Breast epithelium (tissue), 4 donors: ENCODE results near the gene TPSB2. TPM values are rescaled to one million over a fixed set of nuclear protein-coding genes. Genes with fewer than 3 reads are reported as not detected.

Experiments used
- DNase-seq, 2 donors: peaks; one replicate each; pipeline ENCODE4 v3.0.0-alpha.2; 2019; ENCODE audit warnings: low spot score in 2 of 2
- H3K27ac ChIP-seq, 2 donors: fragments of 200-600 bp; sonication (generic) in 1 of 2; one replicate each; pipeline ENCODE4 v1.5.1; 2016 to 2019; ENCODE audit warnings: mild to moderate bottlenecking in 1 of 2
- H3K27me3 ChIP-seq, 2 donors: fragments of 200-600 bp; sonication (generic) in 1 of 2; one replicate each; pipeline versions ENCODE4 v1.5.1 to v1.6.0; 2017 to 2019; ENCODE audit warnings: control low read depth in 1 of 2, mild to moderate bottlenecking in 1 of 2
- H3K36me3 ChIP-seq: fragments of 200-600 bp; one replicate; pipeline ENCODE4 v1.5.1; 2019
- H3K4me1 ChIP-seq, 2 donors: fragments of 200-600 bp; sonication (generic); one replicate each; pipeline ENCODE4 v1.5.1; 2016 to 2019; ENCODE audit warnings: control low read depth in 1 of 2
- H3K4me3 ChIP-seq, 3 donors: fragments of 200-600 bp; sonication (generic); 1 replicate in 2 of 3; 2 replicates in 1 of 3; pipeline ENCODE4 v1.5.1; 2016 to 2019; ENCODE audit warnings: mild to moderate bottlenecking in 3 of 3, moderate library complexity in 2 of 3
- H3K9me3 ChIP-seq, 2 donors: fragments of 200-600 bp; sonication (generic) in 1 of 2; one replicate each; pipeline ENCODE4 v1.5.1; 2016 to 2019; ENCODE audit warnings: control low read depth in 1 of 2
- POLR2A ChIP-seq: fragments of 450-650 bp; IDR thresholded peaks from one replicate; pipeline ENCODE4 v1.6.1; 2016; ENCODE audit warnings: antibody characterized with exemption, mild to moderate bottlenecking, moderate library complexity
- POLR2AphosphoS5 ChIP-seq, 3 donors: sonication (generic); formaldehyde crosslinking; IDR thresholded peaks; one replicate each; pipeline ENCODE4 v1.6.1; 2017; ENCODE audit warnings: antibody characterized with exemption in 3 of 3
- intact Hi-C: fragments of 100-400 bp; cut with DNase I; formaldehyde crosslinking; loops from one replicate; pipeline ENCODE4 v1.15.1; 2023; ENCODE audit warnings: low total_unique reads
- total RNA-seq, 3 donors: library from RNA; depleted of rRNA; stranded (reverse); fragments of >200 nt; gene quantifications; one replicate each; pipeline ENCODE4 v1.1.0, GENCODE V29; 2016
- TF ChIP-seq, protein P1 (sequence below), 3 donors: fragments of 450-650 bp; IDR thresholded peaks; one replicate each; pipeline ENCODE4 v1.5.1; 2016 to 2017; ENCODE audit warnings: antibody characterized with exemption in 3 of 3, mild to moderate bottlenecking in 3 of 3, moderate library complexity in 3 of 3

Gene TPSB2
- total RNA-seq, 3 donors from 2014 or later, result 5.6 to 195 (median 22.4) TPM

DNA sequence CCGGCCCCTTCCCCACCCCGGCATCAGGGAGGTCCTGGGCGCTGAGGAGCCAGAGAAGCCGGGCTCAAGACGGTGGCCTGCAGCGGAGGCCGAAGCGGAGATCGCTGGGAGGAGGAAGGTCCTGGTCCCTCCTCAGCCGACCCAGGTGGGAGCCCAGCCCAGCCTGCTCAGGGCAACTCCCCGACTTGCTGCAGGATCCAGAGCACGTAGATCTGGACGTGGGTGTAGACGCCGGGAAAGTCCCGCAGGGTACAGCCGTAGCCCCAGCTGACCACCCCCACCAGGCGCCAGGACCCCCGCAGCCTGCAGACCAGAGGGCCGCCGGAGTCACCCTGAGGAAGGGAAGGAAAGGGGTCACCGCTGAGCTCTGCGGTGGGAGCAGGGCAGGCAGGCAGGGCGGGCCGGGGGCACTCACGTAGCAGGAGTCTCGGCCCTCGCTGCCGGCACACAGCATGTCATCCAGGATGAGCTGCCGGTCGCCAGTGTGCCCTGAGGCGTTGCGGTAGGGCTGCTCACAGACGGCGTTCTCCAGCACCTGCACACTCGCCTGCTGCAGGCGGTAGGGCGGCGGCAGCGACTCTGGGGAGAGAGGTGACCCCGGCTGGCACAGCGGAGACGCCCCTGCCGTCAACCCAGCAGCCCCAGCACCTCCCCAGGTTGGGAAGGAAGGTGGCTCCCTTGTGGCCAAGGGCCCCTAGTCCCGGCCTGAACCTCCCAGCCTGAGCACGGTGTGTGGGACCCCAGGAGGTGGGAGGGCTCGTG lies 31.3 kb upstream of the TPSB2 start:
- no peak overlapping the region for H3K4me3 ChIP-seq
- DNase-seq, result no peak
- peaks cover 0 to 8% of the 10 kb centered on the region in 2 donors for H3K4me1 ChIP-seq
- no peak for TF ChIP-seq POLR2A
- TF ChIP-seq, protein P1, sequence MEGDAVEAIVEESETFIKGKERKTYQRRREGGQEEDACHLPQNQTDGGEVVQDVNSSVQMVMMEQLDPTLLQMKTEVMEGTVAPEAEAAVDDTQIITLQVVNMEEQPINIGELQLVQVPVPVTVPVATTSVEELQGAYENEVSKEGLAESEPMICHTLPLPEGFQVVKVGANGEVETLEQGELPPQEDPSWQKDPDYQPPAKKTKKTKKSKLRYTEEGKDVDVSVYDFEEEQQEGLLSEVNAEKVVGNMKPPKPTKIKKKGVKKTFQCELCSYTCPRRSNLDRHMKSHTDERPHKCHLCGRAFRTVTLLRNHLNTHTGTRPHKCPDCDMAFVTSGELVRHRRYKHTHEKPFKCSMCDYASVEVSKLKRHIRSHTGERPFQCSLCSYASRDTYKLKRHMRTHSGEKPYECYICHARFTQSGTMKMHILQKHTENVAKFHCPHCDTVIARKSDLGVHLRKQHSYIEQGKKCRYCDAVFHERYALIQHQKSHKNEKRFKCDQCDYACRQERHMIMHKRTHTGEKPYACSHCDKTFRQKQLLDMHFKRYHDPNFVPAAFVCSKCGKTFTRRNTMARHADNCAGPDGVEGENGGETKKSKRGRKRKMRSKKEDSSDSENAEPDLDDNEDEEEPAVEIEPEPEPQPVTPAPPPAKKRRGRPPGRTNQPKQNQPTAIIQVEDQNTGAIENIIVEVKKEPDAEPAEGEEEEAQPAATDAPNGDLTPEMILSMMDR (IDR thresholded peaks at IDR 0.05), result no peak
- no peak for TF ChIP-seq POLR2AphosphoS5 (IDR thresholded peaks at IDR 0.05)
- no peak overlapping the region for H3K27ac ChIP-seq
- intact Hi-C loops, result no loop called here
- H3K36me3 ChIP-seq, result no peaks in the 10 kb centered on the region
- peaks cover 0 to 81% of the 10 kb centered on the region in 2 donors for H3K27me3 ChIP-seq
- no peaks in the 10 kb centered on the region for H3K9me3 ChIP-seq

DNA sequence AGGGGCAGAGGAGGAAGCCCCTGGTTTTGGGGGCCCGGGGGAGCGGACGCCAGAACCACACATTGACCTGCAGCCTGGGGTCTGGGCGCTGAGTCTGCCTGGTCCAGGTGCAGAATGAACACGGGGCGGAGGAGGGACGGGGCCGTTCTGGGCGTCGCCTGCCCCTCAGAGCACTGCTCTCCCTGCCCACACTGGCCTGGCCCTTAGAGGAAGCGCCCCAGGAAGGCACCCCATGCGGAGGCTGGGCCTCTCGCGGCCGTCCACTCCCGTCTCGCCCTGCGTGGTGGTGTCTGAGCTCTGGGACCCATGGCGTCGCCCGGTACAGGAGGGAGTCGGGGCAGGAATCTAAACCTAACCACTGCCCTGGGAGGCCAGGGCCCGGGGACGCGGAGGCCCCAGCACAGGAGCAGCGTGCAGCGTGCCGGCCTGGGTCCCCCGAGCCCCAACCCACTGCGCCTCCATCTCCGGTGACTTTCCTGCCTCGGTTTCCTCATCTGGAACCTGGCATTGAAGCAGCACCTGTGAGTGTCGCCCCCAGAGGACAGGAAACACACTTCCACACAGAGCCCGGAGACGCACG lies 30.2 kb upstream of the TPSB2 start:
- H3K9me3 ChIP-seq, result no peaks in the 10 kb centered on the region
- H3K4me1 ChIP-seq, result peaks cover 0 to 8% of the 10 kb centered on the region in 2 donors
- no peak overlapping the region for H3K27ac ChIP-seq
- no peak for DNase-seq
- intact Hi-C loops, result no loop called here
- H3K4me3 ChIP-seq, result no peak overlapping the region
- peaks cover 0 to 78% of the 10 kb centered on the region in 2 donors for H3K27me3 ChIP-seq
- TF ChIP-seq, protein P1 (IDR thresholded peaks at IDR 0.05), result no peak
- no peak for TF ChIP-seq POLR2A
- no peak for TF ChIP-seq POLR2AphosphoS5 (IDR thresholded peaks at IDR 0.05)
- H3K36me3 ChIP-seq, result no peaks in the 10 kb centered on the region

DNA sequence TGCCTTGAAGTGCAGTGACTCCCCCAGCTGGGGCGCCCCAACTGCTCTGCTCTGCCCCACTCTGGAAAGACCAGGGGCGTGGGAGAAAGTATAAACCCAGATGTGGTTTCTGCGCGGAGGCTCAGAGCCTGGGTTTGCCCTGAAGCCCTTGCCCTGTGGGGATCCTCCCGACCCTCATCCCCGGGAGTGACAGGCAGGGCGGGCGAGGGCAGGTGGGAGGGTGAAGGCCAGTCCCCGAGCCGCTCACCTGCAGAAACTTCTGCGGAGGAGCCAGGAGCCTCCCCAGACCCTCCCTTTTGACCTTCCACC lies 29.7 kb upstream of the TPSB2 start:
- Histone ChIP-seq H3K4me1 (peaks cover 0 to 8% of the 10 kb centered on the region in 2 donors), H3K27me3 (peaks cover 0 to 78% of the 10 kb centered on the region in 2 donors), H3K36me3 (no peaks in the 10 kb centered on the region), H3K27ac (no peak overlapping the region), H3K9me3 (no peaks in the 10 kb centered on the region), H3K4me3 (peak overlapping the region in 1 of 3 donors; percentile 54)
- DNase-seq, result no peak
- TF ChIP-seq POLR2AphosphoS5 (IDR thresholded peaks at IDR 0.05), result no peak
- TF ChIP-seq, protein P1 (IDR thresholded peaks at IDR 0.05), result no peak
- no peak for TF ChIP-seq POLR2A
- intact Hi-C loops, result no loop called here

DNA sequence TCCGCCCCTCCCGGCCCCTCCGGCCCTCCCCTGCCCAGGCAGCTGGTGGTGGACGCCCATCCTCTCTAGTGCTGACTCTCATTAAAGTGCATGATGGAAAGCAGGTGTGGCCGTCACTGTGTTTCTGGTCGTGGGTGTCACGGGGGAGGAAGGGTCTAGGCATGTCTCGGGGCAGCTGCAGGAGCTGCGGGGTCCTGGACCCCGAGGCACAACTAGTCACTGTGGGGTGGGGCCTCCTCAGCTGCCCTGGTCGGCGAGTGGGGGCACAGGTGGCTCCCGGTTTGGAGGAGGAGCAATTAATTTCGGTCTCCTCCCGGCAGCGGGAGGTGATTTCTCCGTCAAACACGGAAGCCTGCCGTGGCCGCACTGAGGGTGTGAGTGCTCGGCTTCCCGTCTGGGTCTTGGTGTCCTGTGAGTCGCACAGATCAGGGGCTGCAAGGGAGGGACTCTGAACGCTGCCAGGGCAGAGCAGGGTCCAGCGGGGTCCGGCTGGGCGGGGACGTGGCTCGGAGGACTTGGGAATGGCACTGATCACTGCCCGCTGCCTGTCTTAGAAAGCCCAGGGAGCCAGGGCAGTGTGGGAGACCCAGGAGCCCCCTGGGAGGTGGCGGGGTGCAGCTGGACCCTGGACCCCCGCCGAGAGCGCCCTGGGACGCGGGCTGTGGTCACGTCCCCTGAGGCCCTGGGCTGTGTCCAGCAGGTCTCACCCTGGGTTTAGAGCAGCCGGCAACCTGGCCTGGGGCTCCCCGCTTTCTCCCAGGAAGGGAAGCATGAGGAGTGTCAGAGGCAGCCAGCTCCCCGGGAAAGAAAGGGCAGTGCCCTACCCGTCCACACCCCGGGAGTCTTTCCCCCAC lies 29.1 kb upstream of the TPSB2 start:
- peak overlapping the region in 2 of 3 donors; percentile 26 to 54 for H3K4me3 ChIP-seq
- DNase-seq, result no peak
- intact Hi-C loops, result no loop called here
- H3K36me3 ChIP-seq, result no peaks in the 10 kb centered on the region
- H3K4me1 ChIP-seq, result peaks cover 0 to 8% of the 10 kb centered on the region in 2 donors
- no peaks in the 10 kb centered on the region for H3K9me3 ChIP-seq
- H3K27me3 ChIP-seq, result peaks cover 0 to 78% of the 10 kb centered on the region in 2 donors
- no peak overlapping the region for H3K27ac ChIP-seq
- TF ChIP-seq, protein P1 (IDR thresholded peaks at IDR 0.05), result no peak
- no peak for TF ChIP-seq POLR2AphosphoS5 (IDR thresholded peaks at IDR 0.05)
- TF ChIP-seq POLR2A, result no peak

DNA sequence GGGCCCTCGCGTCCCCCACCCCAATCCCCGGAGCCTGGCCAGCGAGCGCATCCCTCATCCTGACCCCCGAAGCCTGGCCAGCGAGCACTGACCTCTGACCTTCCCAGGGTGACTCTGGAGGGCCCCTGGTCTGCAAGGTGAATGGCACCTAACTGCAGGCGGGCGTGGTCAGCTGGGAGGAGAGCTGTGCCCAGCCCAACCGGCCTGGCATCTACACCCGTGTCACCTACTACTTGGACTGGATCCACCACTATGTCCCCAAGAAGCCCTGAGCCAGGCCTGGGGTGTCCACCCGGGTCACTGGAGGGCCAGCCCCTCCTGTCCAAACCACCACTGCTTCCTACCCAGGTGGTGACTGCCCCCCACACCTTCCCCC lies 28.2 kb upstream of the TPSB2 start:
- no peak for DNase-seq
- TF ChIP-seq POLR2A, result no peak
- TF ChIP-seq POLR2AphosphoS5 (IDR thresholded peaks at IDR 0.05), result no peak
- TF ChIP-seq, protein P1 (IDR thresholded peaks at IDR 0.05), result no peak
- no peak overlapping the region for H3K27ac ChIP-seq
- H3K4me1 ChIP-seq, result peaks cover 0 to 8% of the 10 kb centered on the region in 2 donors
- peaks cover 0 to 72% of the 10 kb centered on the region in 2 donors for H3K27me3 ChIP-seq
- H3K4me3 ChIP-seq, result no peak overlapping the region
- H3K36me3 ChIP-seq, result no peaks in the 10 kb centered on the region
- intact Hi-C loops, result no loop called here
- H3K9me3 ChIP-seq, result no peaks in the 10 kb centered on the region
